Fibroblast of lung (primary cell): ENCODE measurements around the gene CHRND. TPM values are rescaled to one million over a fixed set of nuclear protein-coding genes. Genes with fewer than 3 reads are reported as not detected.

Experiments
- DNase-seq, 2 donors: peaks; one replicate each; pipeline versions ENCODE4 v3.0.0 to v3.0.0-alpha.2; 2010; ENCODE audit warnings: low read depth in 2 of 2
- H2AFZ ChIP-seq: 2 replicates; pipeline ENCODE4 v1.5.1; 2012; ENCODE audit warnings: low read length, control low read depth, inconsistent platforms
- H3K27ac ChIP-seq: 2 replicates; pipeline ENCODE4 v1.5.1; 2011; ENCODE audit warnings: low read length, control low read depth; ENCODE audit not compliant: insufficient read depth
- H3K27me3 ChIP-seq: 2 replicates; pipeline ENCODE4 v1.5.1; 2011; ENCODE audit warnings: mild to moderate bottlenecking, low read length; ENCODE audit not compliant: control insufficient read depth, insufficient read depth
- H3K36me3 ChIP-seq: 2 replicates; pipeline ENCODE4 v1.5.1; 2011; ENCODE audit warnings: low read length; ENCODE audit not compliant: control insufficient read depth, insufficient read depth
- H3K4me1 ChIP-seq: 2 replicates; pipeline ENCODE4 v1.5.1; 2011; ENCODE audit warnings: low read length; ENCODE audit not compliant: control insufficient read depth, insufficient read depth; ENCODE audit errors: extremely low read depth
- H3K4me2 ChIP-seq: 2 replicates; pipeline ENCODE4 v1.5.1; 2011; ENCODE audit warnings: low read length, control low read depth; ENCODE audit not compliant: insufficient read depth; ENCODE audit errors: extremely low read depth
- H3K4me3 ChIP-seq, 4 experiments: fragments of 200-600 bp in 1 of 4; sonication (generic) in 1 of 4; replicated peaks in 1 of 4; 2 replicates each; pipeline ENCODE4 v1.5.1; 2011 to 2016; ENCODE audit warnings: low read length in 4 of 4, low read depth in 3 of 4, mild to moderate bottlenecking in 3 of 4, control low read depth in 2 of 4, inconsistent platforms in 1 of 4, mixed read lengths in 1 of 4; ENCODE audit not compliant: insufficient read depth in 1 of 4; ENCODE audit errors: control extremely low read depth in 1 of 4
- H3K79me2 ChIP-seq: 2 replicates; pipeline ENCODE4 v1.5.1; 2012; ENCODE audit warnings: mild to moderate bottlenecking, low read length, inconsistent platforms; ENCODE audit not compliant: control insufficient read depth, insufficient read depth
- H3K9ac ChIP-seq: 2 replicates; pipeline ENCODE4 v1.5.1; 2011; ENCODE audit warnings: mild to moderate bottlenecking, low read length, control low read depth; ENCODE audit not compliant: insufficient read depth
- H3K9me3 ChIP-seq: 2 replicates; pipeline ENCODE4 v1.5.1; 2012; ENCODE audit warnings: low read depth, low read length; ENCODE audit not compliant: control insufficient read depth, insufficient read depth
- H4K20me1 ChIP-seq: 2 replicates; pipeline ENCODE4 v1.5.1; 2011; ENCODE audit warnings: low read length; ENCODE audit not compliant: control insufficient read depth, insufficient read depth; ENCODE audit errors: extremely low read depth
- EZH2 ChIP-seq: IDR thresholded peaks from 2 replicates; pipeline ENCODE4 v1.5.1; 2012; ENCODE audit warnings: low read length, control low read depth, mild to moderate bottlenecking; ENCODE audit errors: missing control alignments
- polyA plus RNA-seq, 2 donors: library from polyadenylated mRNA; depleted of rRNA in 1 of 2; stranded (reverse) in 1 of 2; unstranded in 1 of 2; fragments of >200 nt; gene quantifications; 2 replicates each; pipeline ENCODE4 v1.2.1, GENCODE V29; 2011 to 2012; ENCODE audit warnings: missing spikeins in 1 of 2
- total RNA-seq: library from RNA; depleted of rRNA; stranded (reverse); fragments of >200 nt; gene quantifications from 2 replicates; pipeline ENCODE4 v1.2.1, GENCODE V29; 2014
- TF ChIP-seq, protein P1 (sequence below), 2 donors: IDR thresholded peaks in 1 of 2; conservative IDR thresholded peaks in 1 of 2; 1 replicate in 1 of 2; 2 replicates in 1 of 2; pipeline ENCODE4 v1.5.1; 2011 to 2012; ENCODE audit warnings: low read length in 2 of 2, control low read depth in 1 of 2, inconsistent platforms in 1 of 2, low read depth in 1 of 2, mild to moderate bottlenecking in 1 of 2

The CHRND gene
- total and polyA plus RNA-seq, 2 donors (not counting 1 experiment from before 2014, with no cell fraction given), result not detected

DNA sequence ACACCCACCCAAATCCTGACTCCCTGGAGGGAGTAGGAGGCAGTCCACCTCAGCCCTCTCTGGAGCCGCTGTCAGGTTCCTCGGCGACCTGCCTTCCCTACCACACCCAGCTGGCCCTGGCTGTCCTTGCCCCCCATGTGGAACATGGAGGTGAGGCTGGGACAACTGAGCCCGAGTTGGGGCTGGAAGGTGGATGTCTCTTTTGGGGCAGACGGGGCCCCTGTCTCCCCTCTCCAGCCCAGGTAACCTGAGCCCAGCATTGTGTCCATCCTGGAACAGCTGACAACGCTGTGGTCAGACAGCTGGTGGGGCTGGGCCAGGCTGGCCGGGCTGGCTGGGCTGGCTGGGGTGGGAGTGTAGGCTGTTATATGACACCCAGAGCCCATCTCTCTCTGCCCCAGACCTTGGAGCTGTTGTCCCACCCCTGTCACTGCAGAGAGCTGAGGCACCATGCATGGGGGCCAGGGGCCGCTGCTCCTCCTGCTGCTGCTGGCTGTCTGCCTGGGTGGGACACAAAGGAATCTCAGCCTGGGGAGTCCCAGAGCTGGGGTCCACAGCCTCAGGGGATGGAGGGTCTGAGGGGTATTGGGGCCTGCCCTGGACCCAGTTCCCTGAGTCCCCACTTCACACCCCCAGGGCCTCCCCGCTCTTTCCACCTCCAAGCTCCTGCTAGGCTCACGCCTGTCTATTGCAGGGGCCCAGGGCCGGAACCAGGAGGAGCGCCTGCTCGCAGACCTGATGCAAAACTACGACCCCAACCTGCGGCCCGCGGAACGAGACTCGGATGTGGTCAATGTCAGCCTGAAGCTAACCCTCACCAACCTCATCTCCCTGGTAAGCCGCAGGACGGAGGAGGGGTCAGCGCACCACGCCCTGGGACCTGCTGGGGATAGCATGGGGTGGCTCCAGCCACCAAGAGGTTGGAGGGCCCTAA is 13.6 kb downstream of the CHRND start, which contains the start of gene CHRNG:
CHRNG (plus strand) TSS at position 395 of the 934 bp plus-strand sequence; CDS start at position 451, 56 bp downstream.
- H3K9me3 ChIP-seq, result no peaks in the 10 kb centered on the region
- H3K9ac ChIP-seq, result no peak within 1 kb of the TSS
- no peak within 1 kb of the TSS for H3K4me3 ChIP-seq
- no peak for DNase-seq
- peaks cover 6% of the 10 kb centered on the region for H3K27me3 ChIP-seq
- no peaks in the 10 kb centered on the region for H3K4me1 ChIP-seq
- no peaks in the 10 kb centered on the region for H4K20me1 ChIP-seq
- H3K79me2 ChIP-seq, result no peaks in the 10 kb centered on the region
- no peak within 1 kb of the TSS for H3K4me2 ChIP-seq
- no peak for TF ChIP-seq EZH2
- TF ChIP-seq, protein P1, sequence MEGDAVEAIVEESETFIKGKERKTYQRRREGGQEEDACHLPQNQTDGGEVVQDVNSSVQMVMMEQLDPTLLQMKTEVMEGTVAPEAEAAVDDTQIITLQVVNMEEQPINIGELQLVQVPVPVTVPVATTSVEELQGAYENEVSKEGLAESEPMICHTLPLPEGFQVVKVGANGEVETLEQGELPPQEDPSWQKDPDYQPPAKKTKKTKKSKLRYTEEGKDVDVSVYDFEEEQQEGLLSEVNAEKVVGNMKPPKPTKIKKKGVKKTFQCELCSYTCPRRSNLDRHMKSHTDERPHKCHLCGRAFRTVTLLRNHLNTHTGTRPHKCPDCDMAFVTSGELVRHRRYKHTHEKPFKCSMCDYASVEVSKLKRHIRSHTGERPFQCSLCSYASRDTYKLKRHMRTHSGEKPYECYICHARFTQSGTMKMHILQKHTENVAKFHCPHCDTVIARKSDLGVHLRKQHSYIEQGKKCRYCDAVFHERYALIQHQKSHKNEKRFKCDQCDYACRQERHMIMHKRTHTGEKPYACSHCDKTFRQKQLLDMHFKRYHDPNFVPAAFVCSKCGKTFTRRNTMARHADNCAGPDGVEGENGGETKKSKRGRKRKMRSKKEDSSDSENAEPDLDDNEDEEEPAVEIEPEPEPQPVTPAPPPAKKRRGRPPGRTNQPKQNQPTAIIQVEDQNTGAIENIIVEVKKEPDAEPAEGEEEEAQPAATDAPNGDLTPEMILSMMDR (conservative IDR thresholded peaks at IDR 0.05 in 1 of 2, IDR thresholded peaks at IDR 0.05 in 1 of 2; ENCODE audit: low read depth in 1 of 2, low read length in 2 of 2), result no peak
- no peaks in the 10 kb centered on the region for H3K36me3 ChIP-seq
- H3K27ac ChIP-seq, result no peak within 1 kb of the TSS
- H2AFZ ChIP-seq, result no peak within 1 kb of the TSS

DNA sequence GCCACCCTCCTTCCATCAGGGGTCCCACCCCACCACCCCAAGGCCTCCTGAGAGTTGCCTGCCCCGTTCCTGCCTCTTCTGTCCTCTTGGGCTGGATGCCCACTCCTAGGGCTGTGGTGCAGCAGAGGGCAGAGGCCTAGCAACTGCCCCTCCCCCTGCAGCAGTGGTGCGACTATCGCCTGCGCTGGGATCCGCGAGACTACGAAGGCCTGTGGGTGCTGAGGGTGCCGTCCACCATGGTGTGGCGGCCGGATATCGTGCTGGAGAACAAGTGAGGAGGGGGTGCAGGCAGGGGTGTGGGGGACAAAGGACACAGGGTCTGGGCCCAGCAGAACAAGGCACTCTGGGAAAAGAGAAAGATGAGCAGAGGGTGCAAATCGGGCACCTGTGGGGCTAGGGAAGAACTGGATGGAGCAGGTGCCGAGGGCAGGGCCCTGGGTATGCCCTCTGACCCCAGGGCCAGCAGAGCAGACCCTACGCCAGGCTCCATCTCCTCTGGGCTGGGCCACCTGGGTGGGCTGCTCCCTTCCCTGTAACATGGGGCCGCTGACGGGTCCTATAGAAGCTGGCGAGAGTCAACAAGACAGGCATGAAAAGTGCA is 14.6 kb downstream of the CHRND start:
- Histone ChIP-seq H3K36me3 (no peaks in the 10 kb centered on the region), H3K27me3 (peaks cover 6% of the 10 kb centered on the region), H4K20me1 (no peaks in the 10 kb centered on the region), H3K4me2 (no peak overlapping the region), H2AFZ (no peak overlapping the region), H3K79me2 (no peaks in the 10 kb centered on the region), H3K9me3 (no peaks in the 10 kb centered on the region), H3K4me3 (no peak overlapping the region), H3K4me1 (no peaks in the 10 kb centered on the region), H3K9ac (no peak overlapping the region), H3K27ac (no peak overlapping the region)
- TF ChIP-seq, protein P1 (conservative IDR thresholded peaks at IDR 0.05 in 1 of 2, IDR thresholded peaks at IDR 0.05 in 1 of 2; ENCODE audit: low read depth in 1 of 2, low read length in 2 of 2), result no peak
- no peak for TF ChIP-seq EZH2
- DNase-seq, result no peak

DNA sequence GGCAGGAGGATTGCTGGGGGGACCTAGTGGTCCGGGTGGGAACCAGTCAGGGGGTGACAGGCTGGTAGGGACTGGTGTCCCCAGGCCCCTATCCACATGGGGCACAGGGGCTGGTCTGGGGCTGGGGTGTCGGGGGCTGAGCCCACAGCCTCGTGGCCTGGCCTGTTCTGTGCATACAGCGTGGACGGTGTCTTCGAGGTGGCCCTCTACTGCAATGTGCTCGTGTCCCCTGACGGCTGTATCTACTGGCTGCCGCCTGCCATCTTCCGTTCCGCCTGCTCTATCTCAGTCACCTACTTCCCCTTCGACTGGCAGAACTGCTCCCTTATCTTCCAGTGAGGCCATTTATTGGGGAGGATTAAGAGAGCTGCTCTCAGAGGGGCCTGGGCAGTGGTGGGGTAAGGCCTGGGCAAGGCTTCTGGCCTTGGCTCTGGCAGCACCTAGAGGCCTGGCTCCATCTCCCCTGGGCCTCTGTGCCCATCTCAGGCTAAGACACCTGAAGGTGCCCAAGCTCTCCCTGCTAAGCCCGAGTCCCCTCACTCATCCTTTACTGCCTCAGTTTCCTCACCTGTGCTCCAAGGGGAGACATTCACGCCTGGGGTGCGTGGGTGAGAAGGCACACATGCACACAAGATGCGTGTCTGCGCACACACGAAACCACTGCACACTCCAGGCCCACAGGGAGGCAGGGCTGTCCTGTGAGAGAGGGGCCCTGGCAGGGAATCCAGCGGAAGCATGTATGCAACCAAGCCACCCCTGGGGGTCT is 15.4 kb downstream of the CHRND start:
- no peak for DNase-seq
- Histone ChIP-seq H2AFZ (no peak overlapping the region), H3K9ac (no peak overlapping the region), H3K36me3 (no peaks in the 10 kb centered on the region), H3K9me3 (no peaks in the 10 kb centered on the region), H3K27me3 (peaks cover 6% of the 10 kb centered on the region), H4K20me1 (no peaks in the 10 kb centered on the region), H3K4me1 (no peaks in the 10 kb centered on the region), H3K4me3 (no peak overlapping the region), H3K4me2 (no peak overlapping the region), H3K79me2 (no peaks in the 10 kb centered on the region), H3K27ac (no peak overlapping the region)
- TF ChIP-seq, protein P1 (conservative IDR thresholded peaks at IDR 0.05 in 1 of 2, IDR thresholded peaks at IDR 0.05 in 1 of 2; ENCODE audit: low read depth in 1 of 2, low read length in 2 of 2), result no peak
- no peak for TF ChIP-seq EZH2
